Measurements from ENCODE around the gene KRT74.

Gene KRT74

DNA sequence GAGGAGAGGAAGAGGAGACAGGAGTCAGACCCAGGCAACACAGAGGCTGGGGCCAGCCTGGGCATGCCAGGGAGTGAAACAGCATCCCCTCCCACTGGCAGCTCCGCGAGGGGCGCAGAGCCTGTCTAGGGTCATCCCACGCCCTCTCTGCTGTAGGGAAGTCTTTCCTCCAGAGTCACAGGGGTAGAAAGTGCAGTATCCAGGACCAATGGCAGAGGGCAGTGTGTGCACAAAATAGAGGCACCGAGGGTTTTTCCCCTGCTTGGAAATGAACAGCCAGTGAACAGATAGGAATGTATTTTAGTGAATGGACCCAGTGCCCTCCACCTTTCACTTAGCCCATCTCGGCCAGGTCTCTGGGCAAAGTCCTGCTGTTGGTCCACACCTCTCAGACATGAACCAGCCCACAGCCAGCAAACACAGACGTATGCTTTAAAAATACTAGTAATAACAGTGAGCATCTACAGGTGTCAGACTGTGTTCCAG, 9.4 kb upstream of the KRT74 start:
- no peak overlapping the region for H3K9ac ChIP-seq (ENCODE audit: low read depth, low read length)
- H3K9me3 ChIP-seq (replicated peaks; ENCODE audit: low read length), result no peaks in the 10 kb centered on the region
- H3K4me2 ChIP-seq (ENCODE audit: low read length), result no peak overlapping the region
- peaks cover 58% of the 10 kb centered on the region for H3K27me3 ChIP-seq (ENCODE audit: control insufficient read depth, insufficient read depth, low read length)
- H3K36me3 ChIP-seq (ENCODE audit: insufficient read depth, low read length), result no peaks in the 10 kb centered on the region
- no peaks in the 10 kb centered on the region for H3K4me1 ChIP-seq (ENCODE audit: control insufficient read depth, insufficient read depth, low read length)
- no peak overlapping the region for H3K4me3 ChIP-seq (ENCODE audit: low read length)

DNA sequence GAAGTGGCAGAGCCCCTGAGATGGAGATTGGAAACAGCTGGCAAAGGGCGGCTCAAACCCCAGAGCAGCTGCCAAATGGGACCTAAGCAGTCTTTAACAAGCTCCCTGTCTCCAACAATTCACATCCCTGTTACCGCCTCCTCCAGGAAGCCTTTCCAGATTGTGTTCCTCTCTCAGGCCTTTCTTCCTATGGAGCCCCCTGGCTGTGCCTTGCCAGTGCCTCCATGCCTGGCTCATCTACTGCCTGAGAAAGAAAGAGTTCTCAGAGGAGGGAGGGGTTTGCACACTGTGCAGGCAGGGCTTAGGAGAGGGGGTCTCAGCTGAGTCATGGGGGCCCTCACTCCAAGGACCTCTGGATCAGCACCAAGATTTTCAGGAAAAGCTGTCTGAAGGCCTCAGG, 8.8 kb upstream of the KRT74 start:
- no peak overlapping the region for H3K9ac ChIP-seq (ENCODE audit: low read depth, low read length)
- no peaks in the 10 kb centered on the region for H3K9me3 ChIP-seq (replicated peaks; ENCODE audit: low read length)

DNA sequence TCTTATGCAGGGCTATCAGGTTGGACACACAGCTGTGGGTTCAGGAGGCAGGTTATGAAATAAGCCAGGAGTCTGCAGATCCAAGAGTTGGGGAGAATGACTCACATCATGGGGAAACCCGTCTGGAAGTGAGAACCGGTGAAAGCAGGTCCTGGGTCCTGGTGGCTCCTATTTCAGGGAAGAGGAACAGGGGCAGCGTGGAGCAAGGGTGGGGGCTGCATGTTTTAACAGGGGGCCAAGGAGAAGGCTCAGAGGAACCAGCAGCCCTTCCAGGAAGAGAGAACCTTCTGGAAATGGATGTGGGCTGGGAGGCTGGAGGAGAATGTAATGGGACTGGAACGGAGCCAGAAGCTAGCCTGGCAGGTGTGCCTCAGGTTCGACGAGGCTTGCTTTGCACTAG, 7.8 kb upstream of the KRT74 start:
- Histone ChIP-seq H3K36me3 (ENCODE audit: insufficient read depth, low read length) (no peaks in the 10 kb centered on the region), H3K27me3 (ENCODE audit: control insufficient read depth, insufficient read depth, low read length) (peaks cover 53% of the 10 kb centered on the region), H3K4me2 (ENCODE audit: low read length) (no peak overlapping the region), H3K4me1 (ENCODE audit: control insufficient read depth, insufficient read depth, low read length) (no peaks in the 10 kb centered on the region), H3K9me3 (replicated peaks; ENCODE audit: low read length) (no peaks in the 10 kb centered on the region), H3K4me3 (ENCODE audit: low read length) (no peak overlapping the region), H3K9ac (ENCODE audit: low read depth, low read length) (no peak overlapping the region)

More for the DNA sequence above, 8.8 kb upstream of the KRT74 start:
- H3K36me3 ChIP-seq (ENCODE audit: insufficient read depth, low read length), result no peaks in the 10 kb centered on the region
- H3K4me2 ChIP-seq (ENCODE audit: low read length), result no peak overlapping the region
- H3K27me3 ChIP-seq (ENCODE audit: control insufficient read depth, insufficient read depth, low read length), result peaks cover 55% of the 10 kb centered on the region
- H3K4me1 ChIP-seq (ENCODE audit: control insufficient read depth, insufficient read depth, low read length), result no peaks in the 10 kb centered on the region
- no peak overlapping the region for H3K4me3 ChIP-seq (ENCODE audit: low read length)

DNA sequence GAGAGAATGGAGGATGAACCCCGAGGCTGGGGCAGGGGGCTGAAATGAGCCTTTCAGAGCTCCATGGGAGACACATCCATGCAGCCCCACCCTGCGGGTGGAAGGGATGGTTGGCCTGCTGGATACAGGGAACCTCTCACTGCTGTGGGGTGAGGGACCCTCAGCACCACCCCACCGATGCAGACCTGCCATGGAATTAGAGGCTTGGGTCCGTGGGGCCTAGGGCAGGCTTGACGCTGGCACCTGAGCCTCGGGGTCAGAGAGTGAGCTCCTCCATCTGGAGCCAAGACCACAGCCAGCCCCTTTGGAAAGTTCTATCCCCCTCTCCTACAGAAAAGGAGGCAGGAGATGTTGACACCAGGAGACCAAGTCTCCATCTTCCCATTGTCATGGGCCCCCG, 7.4 kb upstream of the KRT74 start:
- H3K9ac ChIP-seq (ENCODE audit: low read depth, low read length), result no peak overlapping the region
- no peak overlapping the region for H3K4me2 ChIP-seq (ENCODE audit: low read length)
- H3K36me3 ChIP-seq (ENCODE audit: insufficient read depth, low read length), result no peaks in the 10 kb centered on the region
- H3K9me3 ChIP-seq (replicated peaks; ENCODE audit: low read length), result no peaks in the 10 kb centered on the region
- H3K4me1 ChIP-seq (ENCODE audit: control insufficient read depth, insufficient read depth, low read length), result no peaks in the 10 kb centered on the region
- H3K27me3 ChIP-seq (ENCODE audit: control insufficient read depth, insufficient read depth, low read length), result peaks cover 53% of the 10 kb centered on the region
- no peak overlapping the region for H3K4me3 ChIP-seq (ENCODE audit: low read length)

DNA sequence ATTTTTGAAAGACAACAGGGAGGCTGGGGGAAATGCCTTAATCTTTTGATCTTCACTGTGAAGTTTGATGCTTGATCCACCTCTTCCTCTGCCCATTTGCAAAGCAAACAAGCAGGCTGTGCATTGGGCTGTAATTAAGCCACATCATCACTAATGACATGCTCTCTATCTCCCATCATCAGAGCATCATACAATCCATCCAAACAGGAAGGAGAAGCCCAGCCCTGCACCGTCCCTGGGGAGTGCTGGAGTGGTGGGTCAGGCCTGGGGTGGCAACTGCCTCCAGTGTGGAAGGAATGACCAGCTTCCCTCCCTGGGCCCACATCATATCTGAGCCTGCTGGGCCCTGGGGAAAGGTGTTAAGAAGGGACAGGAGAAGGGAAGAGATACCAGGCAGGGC, 6.9 kb upstream of the KRT74 start:
- no peaks in the 10 kb centered on the region for H3K36me3 ChIP-seq (ENCODE audit: insufficient read depth, low read length)
- H3K9ac ChIP-seq (ENCODE audit: low read depth, low read length), result no peak overlapping the region
- H3K27me3 ChIP-seq (ENCODE audit: control insufficient read depth, insufficient read depth, low read length), result peaks cover 55% of the 10 kb centered on the region
- no peak overlapping the region for H3K4me2 ChIP-seq (ENCODE audit: low read length)
- H3K9me3 ChIP-seq (replicated peaks; ENCODE audit: low read length), result no peaks in the 10 kb centered on the region
- no peaks in the 10 kb centered on the region for H3K4me1 ChIP-seq (ENCODE audit: control insufficient read depth, insufficient read depth, low read length)
- H3K4me3 ChIP-seq (ENCODE audit: low read length), result no peak overlapping the region

DNA sequence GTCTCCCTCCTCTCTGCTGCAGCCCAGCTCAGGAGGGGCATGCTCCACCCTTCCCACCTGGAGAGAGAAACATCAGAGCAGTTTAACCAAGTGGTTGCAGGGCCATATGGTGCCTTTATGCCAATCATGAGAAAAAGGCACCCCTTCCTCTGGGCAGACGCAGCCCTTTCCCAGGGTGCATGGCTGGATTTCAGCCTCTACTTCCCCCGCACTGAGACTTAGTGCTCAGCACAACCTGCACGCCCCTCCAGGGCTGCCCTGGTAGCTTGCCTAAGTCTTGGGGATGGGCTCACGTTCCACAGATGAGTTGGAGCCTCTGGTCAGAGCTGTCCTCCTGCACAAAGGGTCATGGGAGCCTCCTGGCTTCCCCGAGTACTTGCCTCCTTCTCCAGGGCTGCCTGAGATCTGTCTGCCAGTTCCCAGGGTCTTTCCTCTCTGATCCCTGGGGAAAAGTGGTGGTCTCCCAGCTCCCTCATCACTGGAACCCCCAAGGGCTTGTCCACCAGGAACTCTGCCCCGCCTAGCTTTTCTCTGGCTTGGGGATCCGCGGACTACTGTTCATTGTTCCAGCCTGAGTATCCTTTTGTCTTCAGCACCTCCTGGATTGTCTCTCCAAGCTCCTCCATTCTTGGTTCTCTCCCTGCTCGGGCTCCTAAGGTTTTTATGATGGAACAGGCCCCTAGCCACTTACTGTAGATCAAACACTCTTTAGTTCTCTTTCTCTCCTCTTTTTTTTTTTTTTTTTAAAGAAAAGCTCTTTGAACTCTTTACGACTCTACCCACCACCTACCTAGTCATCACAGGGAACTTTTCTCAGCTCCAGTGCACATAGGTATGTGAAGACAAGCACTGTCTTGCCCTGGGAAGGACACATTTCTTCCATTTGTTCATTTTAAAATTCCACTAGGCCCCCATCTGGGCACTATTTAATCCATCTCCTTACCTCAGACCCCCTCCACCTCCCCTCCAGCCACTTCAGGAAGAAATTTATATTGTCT, 6.1 kb upstream of the KRT74 start:
- Histone ChIP-seq H3K9me3 (replicated peaks; ENCODE audit: low read length) (no peaks in the 10 kb centered on the region), H3K27me3 (ENCODE audit: control insufficient read depth, insufficient read depth, low read length) (peaks cover 60% of the 10 kb centered on the region), H3K36me3 (ENCODE audit: insufficient read depth, low read length) (no peaks in the 10 kb centered on the region), H3K9ac (ENCODE audit: low read depth, low read length) (no peak overlapping the region), H3K4me3 (ENCODE audit: low read length) (no peak overlapping the region), H3K4me2 (ENCODE audit: low read length) (no peak overlapping the region), H3K4me1 (ENCODE audit: control insufficient read depth, insufficient read depth, low read length) (no peaks in the 10 kb centered on the region)

DNA sequence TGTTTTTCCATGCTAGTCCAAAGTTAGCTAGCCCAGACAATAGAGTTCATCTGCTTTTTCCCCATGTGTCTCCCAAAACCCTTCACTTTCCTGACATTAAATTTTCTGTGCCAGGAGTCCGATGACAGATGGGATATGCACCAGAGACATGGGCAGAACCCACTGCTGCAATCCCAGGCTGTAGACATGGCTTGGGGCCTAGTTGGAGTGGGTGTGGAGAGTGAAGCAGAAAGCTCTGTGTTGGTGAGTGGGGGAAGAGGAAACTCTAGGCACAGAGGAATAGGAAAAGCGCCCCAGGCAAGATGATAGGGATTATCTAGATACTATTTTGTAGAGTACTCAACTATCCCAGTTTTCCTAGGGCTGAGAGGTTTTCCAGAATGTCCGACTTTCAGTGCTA, 4.8 kb upstream of the KRT74 start:
- H3K27me3 ChIP-seq (ENCODE audit: control insufficient read depth, insufficient read depth, low read length), result peaks cover 70% of the 10 kb centered on the region
- H3K4me1 ChIP-seq (ENCODE audit: control insufficient read depth, insufficient read depth, low read length), result no peaks in the 10 kb centered on the region

DNA sequence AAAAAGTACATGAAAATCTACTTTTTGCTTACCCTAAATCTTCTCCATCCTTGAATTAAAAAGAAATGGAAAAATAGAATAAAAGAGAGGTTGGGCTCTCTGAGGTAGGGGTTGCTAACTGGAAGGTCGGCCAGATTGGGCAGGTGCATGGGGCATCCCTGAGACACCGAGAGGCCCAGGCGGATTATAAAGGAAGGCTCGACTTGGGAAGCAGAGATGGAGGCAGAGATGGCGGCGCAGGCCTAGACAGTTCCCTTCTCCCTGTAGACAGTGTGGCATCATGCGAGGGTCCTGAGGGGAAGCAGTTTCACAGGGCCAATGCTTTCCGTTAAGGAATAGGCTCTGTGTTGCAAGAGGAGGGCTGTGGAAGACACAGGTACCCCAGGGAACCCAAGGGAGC, 3.7 kb upstream of the KRT74 start:
- no peaks in the 10 kb centered on the region for H3K9me3 ChIP-seq (replicated peaks; ENCODE audit: low read length)
- H3K9ac ChIP-seq (ENCODE audit: low read depth, low read length), result no peak overlapping the region
- H3K4me1 ChIP-seq (ENCODE audit: control insufficient read depth, insufficient read depth, low read length), result no peaks in the 10 kb centered on the region
- H3K27me3 ChIP-seq (ENCODE audit: control insufficient read depth, insufficient read depth, low read length), result peaks cover 79% of the 10 kb centered on the region
- no peak overlapping the region for H3K4me3 ChIP-seq (ENCODE audit: low read length)
- no peaks in the 10 kb centered on the region for H3K36me3 ChIP-seq (ENCODE audit: insufficient read depth, low read length)
- no peak overlapping the region for H3K4me2 ChIP-seq (ENCODE audit: low read length)

More for the DNA sequence above, 4.8 kb upstream of the KRT74 start:
- no peak overlapping the region for H3K4me3 ChIP-seq (ENCODE audit: low read length)
- H3K4me2 ChIP-seq (ENCODE audit: low read length), result no peak overlapping the region
- H3K9me3 ChIP-seq (replicated peaks; ENCODE audit: low read length), result no peaks in the 10 kb centered on the region
- no peaks in the 10 kb centered on the region for H3K36me3 ChIP-seq (ENCODE audit: insufficient read depth, low read length)
- H3K9ac ChIP-seq (ENCODE audit: low read depth, low read length), result no peak overlapping the region

DNA sequence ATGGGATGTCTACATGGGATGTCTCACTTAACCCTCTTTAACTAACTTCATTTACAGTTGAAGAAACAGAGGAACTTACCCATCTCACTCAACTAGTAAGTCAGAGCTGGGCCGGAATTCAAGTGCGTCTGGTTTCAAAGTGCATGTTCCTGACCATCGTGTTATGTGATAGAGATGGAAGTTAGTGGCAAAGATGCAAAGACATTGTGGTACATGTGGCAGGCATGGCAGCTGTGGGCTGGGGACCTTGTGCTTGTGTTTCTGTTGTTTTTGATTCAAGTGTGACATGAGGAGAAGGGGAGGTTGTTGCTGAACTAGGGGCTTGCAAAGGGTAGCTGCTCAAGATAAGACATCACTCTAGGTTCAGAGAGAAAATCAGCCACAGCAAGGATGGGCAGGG, 2.3 kb upstream of the KRT74 start:
- no peaks in the 10 kb centered on the region for H3K9me3 ChIP-seq (replicated peaks; ENCODE audit: low read length)
- H3K9ac ChIP-seq (ENCODE audit: low read depth, low read length), result no peak overlapping the region
- H3K27me3 ChIP-seq (ENCODE audit: control insufficient read depth, insufficient read depth, low read length), result peaks cover 82% of the 10 kb centered on the region
- H3K4me3 ChIP-seq (ENCODE audit: low read length), result no peak overlapping the region
- no peak overlapping the region for H3K4me2 ChIP-seq (ENCODE audit: low read length)
- no peaks in the 10 kb centered on the region for H3K36me3 ChIP-seq (ENCODE audit: insufficient read depth, low read length)
- H3K4me1 ChIP-seq (ENCODE audit: control insufficient read depth, insufficient read depth, low read length), result no peaks in the 10 kb centered on the region

DNA sequence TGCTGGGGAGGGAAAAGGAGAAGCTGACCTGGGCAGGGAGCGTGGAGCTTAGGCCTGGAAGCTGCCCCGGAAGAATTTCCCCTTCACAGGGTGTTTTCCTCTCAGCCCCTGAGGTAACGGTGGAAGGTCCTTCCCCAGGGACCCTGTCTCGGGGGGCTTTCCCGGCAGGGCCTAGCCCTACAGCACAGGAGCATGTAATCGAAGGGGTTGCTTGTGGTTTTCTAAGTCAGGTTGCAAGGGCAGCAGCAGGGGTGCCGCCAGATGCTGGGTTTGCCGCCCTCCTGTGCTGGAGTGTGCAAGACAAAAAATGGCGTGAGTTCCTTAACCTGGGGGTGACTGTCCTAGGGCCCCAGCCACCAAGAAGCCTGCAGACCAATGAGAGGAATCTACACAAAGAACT, 1.6 kb upstream of the KRT74 start:
- Histone ChIP-seq H3K36me3 (ENCODE audit: insufficient read depth, low read length) (no peaks in the 10 kb centered on the region), H3K4me1 (ENCODE audit: control insufficient read depth, insufficient read depth, low read length) (no peaks in the 10 kb centered on the region), H3K27me3 (ENCODE audit: control insufficient read depth, insufficient read depth, low read length) (peaks cover 82% of the 10 kb centered on the region), H3K9me3 (replicated peaks; ENCODE audit: low read length) (no peaks in the 10 kb centered on the region), H3K9ac (ENCODE audit: low read depth, low read length) (no peak overlapping the region), H3K4me2 (ENCODE audit: low read length) (no peak overlapping the region), H3K4me3 (ENCODE audit: low read length) (no peak overlapping the region)

DNA sequence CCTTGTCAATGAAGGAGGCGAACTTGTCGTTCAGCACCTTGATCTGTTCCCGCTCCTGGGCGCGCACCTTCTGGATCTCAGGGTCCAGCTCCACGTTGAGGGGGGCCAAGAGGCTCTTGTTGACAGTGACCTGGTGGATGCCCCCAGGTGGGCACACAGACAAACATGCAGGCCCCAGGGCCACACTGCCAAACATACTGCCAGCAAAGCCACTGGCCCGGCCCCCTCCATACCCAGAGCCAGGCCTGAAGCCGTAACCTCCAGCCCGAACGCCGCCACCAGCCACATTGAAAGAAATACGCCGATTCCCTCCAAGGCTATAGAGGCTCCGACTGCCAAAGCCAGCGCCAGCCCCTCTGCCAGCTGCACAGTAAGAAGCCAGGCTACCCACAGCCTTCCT, 337 bp downstream of the KRT74 start:
- Histone ChIP-seq H3K9me3 (replicated peaks; ENCODE audit: low read length) (no peaks in the 10 kb centered on the region), H3K4me1 (ENCODE audit: control insufficient read depth, insufficient read depth, low read length) (no peaks in the 10 kb centered on the region), H3K4me3 (ENCODE audit: low read length) (no peak overlapping the region), H3K27me3 (ENCODE audit: control insufficient read depth, insufficient read depth, low read length) (peaks cover 78% of the 10 kb centered on the region), H3K9ac (ENCODE audit: low read depth, low read length) (no peak overlapping the region), H3K4me2 (ENCODE audit: low read length) (no peak overlapping the region), H3K36me3 (ENCODE audit: insufficient read depth, low read length) (no peaks in the 10 kb centered on the region)

DNA sequence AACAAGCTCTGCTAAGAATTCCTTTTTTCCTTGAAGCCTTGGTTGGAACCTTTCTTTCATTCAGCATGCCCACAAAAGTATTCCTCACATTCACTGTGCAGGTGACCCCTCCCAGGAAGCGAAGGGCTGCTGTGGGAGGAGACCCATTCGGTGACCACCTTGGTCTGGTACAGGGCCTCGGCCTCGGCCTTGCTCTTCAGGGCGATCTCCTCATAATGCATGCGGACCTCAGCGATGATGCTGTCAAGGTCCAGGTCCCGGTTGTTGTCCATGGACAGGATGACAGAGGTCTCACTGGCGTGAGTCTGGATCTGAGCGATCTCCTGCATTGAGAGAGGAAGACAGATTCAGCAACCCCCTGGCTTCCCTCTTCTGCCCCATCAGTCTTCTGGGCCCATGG, 3.1 kb downstream of the KRT74 start:
- Histone ChIP-seq H3K27me3 (ENCODE audit: control insufficient read depth, insufficient read depth, low read length) (peaks cover 80% of the 10 kb centered on the region), H3K9ac (ENCODE audit: low read depth, low read length) (no peak overlapping the region), H3K4me1 (ENCODE audit: control insufficient read depth, insufficient read depth, low read length) (no peaks in the 10 kb centered on the region), H3K36me3 (ENCODE audit: insufficient read depth, low read length) (no peaks in the 10 kb centered on the region), H3K9me3 (replicated peaks; ENCODE audit: low read length) (no peaks in the 10 kb centered on the region), H3K4me3 (ENCODE audit: low read length) (no peak overlapping the region), H3K4me2 (ENCODE audit: low read length) (no peak overlapping the region)
